ENCODE measurements around the gene TMEM132E.

TMEM132E gene

GRCh38 chr17:34634551-34635160 lies 55.3 kb downstream of the TMEM132E start:
- no peak for DNase-seq (ENCODE audit: low spot score)

GRCh38 chr17:34635876-34636275 lies 56.5 kb downstream of the TMEM132E start:
- DNase-seq (ENCODE audit: low spot score), result no peak

- no peak for DNase-seq (ENCODE audit: low spot score)
These were observed 57.7 kb downstream of the TMEM132E start for GRCh38 chr17:34637041-34637547.

DNA sequence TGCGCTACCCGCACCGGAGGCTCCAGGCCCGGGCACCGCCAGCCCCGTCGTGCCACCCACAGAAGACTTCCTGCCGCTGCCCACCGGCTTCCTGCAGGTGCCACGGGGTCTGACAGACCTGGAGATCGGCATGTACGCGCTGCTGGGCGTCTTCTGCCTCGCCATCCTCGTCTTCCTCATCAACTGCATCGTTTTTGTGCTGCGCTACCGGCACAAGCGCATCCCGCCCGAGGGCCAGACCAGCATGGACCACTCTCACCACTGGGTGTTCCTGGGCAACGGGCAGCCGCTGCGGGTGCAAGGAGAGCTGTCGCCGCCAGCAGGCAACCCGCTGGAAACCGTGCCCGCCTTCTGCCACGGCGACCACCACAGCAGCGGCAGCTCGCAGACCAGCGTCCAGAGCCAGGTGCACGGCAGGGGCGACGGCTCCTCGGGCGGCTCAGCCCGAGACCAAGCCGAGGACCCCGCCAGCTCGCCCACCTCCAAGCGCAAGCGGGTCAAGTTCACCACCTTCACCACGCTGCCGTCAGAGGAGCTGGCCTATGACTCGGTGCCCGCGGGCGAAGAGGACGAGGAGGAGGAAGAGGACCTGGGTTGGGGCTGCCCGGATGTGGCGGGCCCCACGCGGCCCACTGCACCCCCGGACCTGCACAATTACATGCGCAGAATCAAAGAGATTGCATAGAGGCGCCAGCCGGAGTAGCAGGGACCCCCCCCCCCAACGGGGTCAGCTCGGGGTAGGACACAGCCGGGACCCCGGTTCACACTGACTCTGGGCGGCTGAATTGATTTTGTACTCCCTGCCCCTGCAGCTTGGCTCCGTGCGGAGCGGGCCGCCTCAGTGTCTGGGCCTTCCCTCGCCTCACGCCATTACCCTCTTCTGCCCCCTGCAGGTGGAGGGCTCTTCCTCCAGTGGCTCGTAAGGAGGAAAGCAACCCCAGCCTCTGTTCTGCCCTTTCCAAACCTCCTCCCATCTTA lies 58.5 kb downstream of the TMEM132E start:
- peak; percentile 88 for DNase-seq (ENCODE audit: low spot score)

GRCh38 chr17:34638526-34639260 lies 59.3 kb downstream of the TMEM132E start:
- no peak for DNase-seq (ENCODE audit: low spot score)

DNA sequence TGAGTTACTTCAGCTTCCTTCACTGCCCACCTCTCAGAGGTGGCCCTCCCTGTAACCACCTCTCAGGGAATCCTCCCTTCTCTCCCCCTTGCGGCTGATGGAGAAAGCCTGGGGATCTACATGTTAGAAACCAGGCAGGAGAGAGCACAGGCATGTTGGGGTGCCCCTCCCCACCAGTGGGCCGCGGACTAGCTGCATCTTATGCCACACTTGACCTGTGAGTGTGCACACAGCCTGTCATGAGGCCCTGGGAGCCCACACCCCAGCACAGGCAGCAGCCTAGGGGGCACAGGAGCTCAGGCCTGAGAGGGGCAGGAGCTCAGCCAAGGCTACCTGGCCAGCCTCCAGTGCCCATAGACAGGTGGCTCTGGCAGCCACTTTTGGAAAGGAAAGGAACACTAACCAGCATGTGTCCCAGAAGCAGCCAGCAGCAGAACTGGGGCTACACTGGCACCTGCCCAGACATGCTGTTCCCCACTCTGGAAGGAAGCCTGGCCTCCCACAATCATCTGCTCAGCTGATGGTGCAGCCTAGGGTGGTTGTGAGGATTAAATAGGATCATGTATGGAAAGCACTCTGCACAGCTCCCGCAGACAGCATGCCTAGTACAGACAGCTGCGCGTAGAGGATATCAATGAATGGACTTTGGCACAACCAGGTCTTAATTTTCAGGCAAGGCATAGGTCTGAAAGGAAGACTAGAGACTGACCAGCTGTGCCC lies 60.5 kb downstream of the TMEM132E start:
- peak; percentile 75 for DNase-seq (ENCODE audit: low spot score)

GRCh38 chr17:34641368-34641767 lies 62.0 kb downstream of the TMEM132E start:
- DNase-seq (ENCODE audit: low spot score), result no peak

GRCh38 chr17:34644941-34645550 lies 65.7 kb downstream of the TMEM132E start:
- no peak for DNase-seq (ENCODE audit: low spot score)

- DNase-seq (ENCODE audit: low spot score), result no peak
These were observed 66.2 kb downstream of the TMEM132E start for GRCh38 chr17:34645594-34645993.

DNA sequence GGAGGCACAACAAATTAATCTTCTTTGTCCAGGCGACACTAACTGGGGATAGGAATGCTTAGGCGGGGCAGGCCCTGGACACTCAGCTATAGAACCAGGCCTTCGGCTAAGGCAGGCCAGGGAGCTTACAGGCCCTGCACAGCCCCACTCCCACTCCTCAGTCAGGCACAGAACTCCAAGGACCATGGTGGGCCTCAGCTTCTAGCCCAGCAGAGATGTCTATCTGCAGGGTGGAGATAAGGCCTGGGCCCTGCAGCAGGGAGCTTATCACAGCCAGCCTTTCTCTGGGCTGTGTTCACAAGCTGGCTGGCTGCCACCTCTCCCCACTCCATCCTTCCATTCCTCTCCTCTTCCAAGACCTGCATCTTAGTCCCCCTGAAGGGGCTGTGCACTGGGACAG lies 68.1 kb downstream of the TMEM132E start:
- no peak for DNase-seq (ENCODE audit: low spot score)

GRCh38 chr17:34650051-34650750 lies 70.8 kb downstream of the TMEM132E start:
- DNase-seq (ENCODE audit: low spot score), result no peak

DNA sequence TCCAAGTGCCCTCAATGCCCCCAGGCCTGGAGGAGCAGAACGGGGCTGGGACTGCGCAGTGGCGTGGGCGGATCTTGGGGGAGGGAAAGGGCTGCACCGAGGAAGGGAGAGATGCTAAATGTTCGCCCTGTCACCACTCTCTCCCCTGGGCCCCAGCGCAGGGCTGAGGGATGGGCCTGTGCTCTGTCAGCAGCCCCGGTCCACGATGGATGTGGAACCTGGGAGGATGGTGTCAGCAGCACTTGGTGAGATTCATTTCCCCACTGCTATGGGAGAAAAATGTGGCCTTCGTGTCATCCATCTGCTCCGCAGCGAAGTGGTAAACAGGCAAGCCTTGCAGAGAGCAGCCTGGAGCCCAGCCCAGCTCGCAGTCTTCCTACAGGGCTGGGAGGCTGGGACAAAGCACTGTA lies 72.0 kb downstream of the TMEM132E start:
- DNase-seq (ENCODE audit: low spot score), result no peak

- no peak for DNase-seq (ENCODE audit: low spot score)
These were observed 72.7 kb downstream of the TMEM132E start for GRCh38 chr17:34652021-34652555.

GRCh38 chr17:34653511-34653910 lies 74.1 kb downstream of the TMEM132E start:
- DNase-seq (ENCODE audit: low spot score), result no peak

- DNase-seq (ENCODE audit: low spot score), result no peak
These were observed 75.0 kb downstream of the TMEM132E start for GRCh38 chr17:34654276-34654880.

- DNase-seq (ENCODE audit: low spot score), result no peak
These were observed 75.5 kb downstream of the TMEM132E start for GRCh38 chr17:34654881-34655276.

DNA sequence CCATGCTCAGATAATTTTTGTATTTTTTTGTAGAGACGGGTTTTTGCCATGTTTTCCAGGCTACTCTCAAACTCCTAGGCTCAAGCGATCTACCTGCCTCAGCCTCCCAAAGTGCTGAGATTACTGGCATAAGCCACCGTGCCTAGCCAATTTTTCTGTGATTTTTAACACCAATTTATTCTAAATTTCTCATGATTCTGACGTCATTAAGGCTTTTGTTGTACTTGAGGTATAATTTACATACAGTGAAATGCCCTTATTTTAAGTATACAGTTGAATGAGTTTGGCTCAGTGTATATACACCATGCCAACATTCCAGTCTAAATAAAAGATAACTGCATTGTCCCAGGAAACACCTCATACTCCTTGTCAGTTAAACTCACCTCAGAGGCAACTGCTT lies 77.4 kb downstream of the TMEM132E start:
- DNase-seq (ENCODE audit: low spot score), result no peak

- DNase-seq (ENCODE audit: low spot score), result no peak
These were observed 79.6 kb downstream of the TMEM132E start for GRCh38 chr17:34658811-34659560.

- DNase-seq (ENCODE audit: low spot score), result no peak
These were observed 84.3 kb downstream of the TMEM132E start for GRCh38 chr17:34663714-34664113.
